Effector memory CD4-positive, alpha-beta T cell (primary cell): ENCODE data around the gene TAS2R40.

ENCODE experiments used
- DNase-seq, 3 donors: peaks; one replicate each; pipeline ENCODE4 v3.0.0-alpha.2; 2020
- H3K27ac ChIP-seq: 2 replicates; pipeline ENCODE4 v1.7.0; 2013; ENCODE audit warnings: mild to moderate bottlenecking, low read length, moderate library complexity; ENCODE audit not compliant: insufficient read depth, poor library complexity, severe bottlenecking
- H3K27me3 ChIP-seq: replicated peaks from 2 replicates; pipeline ENCODE4 v1.7.0; 2013; ENCODE audit warnings: mild to moderate bottlenecking, low read length; ENCODE audit not compliant: insufficient read depth, control insufficient read depth, poor library complexity, severe bottlenecking
- H3K36me3 ChIP-seq: 2 replicates; pipeline ENCODE4 v1.7.0; 2013; ENCODE audit warnings: mild to moderate bottlenecking, low read length, moderate library complexity; ENCODE audit not compliant: control insufficient read depth, insufficient read depth
- H3K4me1 ChIP-seq: 2 replicates; pipeline ENCODE4 v1.7.0; 2013; ENCODE audit warnings: low read length, mild to moderate bottlenecking; ENCODE audit not compliant: control insufficient read depth, insufficient read depth, poor library complexity, severe bottlenecking
- H3K4me3 ChIP-seq: 2 replicates; pipeline ENCODE4 v1.7.0; 2013; ENCODE audit warnings: low read length, low read depth, mild to moderate bottlenecking; ENCODE audit not compliant: insufficient read depth, poor library complexity, severe bottlenecking
- H3K9me3 ChIP-seq: 2 replicates; pipeline ENCODE4 v1.7.0; 2013; ENCODE audit warnings: mild to moderate bottlenecking, low read length, moderate library complexity; ENCODE audit not compliant: control insufficient read depth

TAS2R40 gene

GRCh38 chr7:143221286-143221685 lies 551 bp upstream of the TAS2R40 start:
- no peaks in the 10 kb centered on the region for H3K9me3 ChIP-seq

GRCh38 chr7:143222782-143223181 lies 945 bp downstream of the TAS2R40 start:
- Histone ChIP-seq H3K27ac (no peak overlapping the region), H3K4me1 (no peaks in the 10 kb centered on the region), H3K9me3 (no peaks in the 10 kb centered on the region), H3K36me3 (no peaks in the 10 kb centered on the region), H3K27me3 (no peaks in the 10 kb centered on the region), H3K4me3 (no peak overlapping the region)
- no peak for DNase-seq

More at GRCh38 chr7:143221286-143221685, 551 bp upstream of the TAS2R40 start:
- Histone ChIP-seq H3K27me3 (no peaks in the 10 kb centered on the region), H3K4me1 (no peaks in the 10 kb centered on the region), H3K36me3 (no peaks in the 10 kb centered on the region), H3K4me3 (no peak overlapping the region), H3K27ac (no peak overlapping the region)
- DNase-seq: no peak

- Histone ChIP-seq H3K4me1 (no peaks in the 10 kb centered on the region), H3K36me3 (no peaks in the 10 kb centered on the region), H3K27me3 (no peaks in the 10 kb centered on the region), H3K9me3 (no peaks in the 10 kb centered on the region), H3K4me3 (no peak overlapping the region), H3K27ac (no peak overlapping the region)
- no peak for DNase-seq
Observed at GRCh38 chr7:143223784-143224183, 1.9 kb downstream of the TAS2R40 start.

GRCh38 chr7:143225047-143225446 lies 3.2 kb downstream of the TAS2R40 start:
- H3K4me1 ChIP-seq: no peaks in the 10 kb centered on the region
- H3K4me3 ChIP-seq: no peak overlapping the region
- H3K27ac ChIP-seq: no peak overlapping the region
- DNase-seq: no peak
- no peaks in the 10 kb centered on the region for H3K9me3 ChIP-seq
- H3K36me3 ChIP-seq: no peaks in the 10 kb centered on the region
- no peaks in the 10 kb centered on the region for H3K27me3 ChIP-seq

GRCh38 chr7:143227806-143228205 lies 6.0 kb downstream of the TAS2R40 start:
- Histone ChIP-seq H3K4me3 (no peak overlapping the region), H3K9me3 (no peaks in the 10 kb centered on the region), H3K27ac (no peak overlapping the region), H3K27me3 (no peaks in the 10 kb centered on the region), H3K36me3 (no peaks in the 10 kb centered on the region), H3K4me1 (no peaks in the 10 kb centered on the region)
- DNase-seq: no peak

- Histone ChIP-seq H3K4me1 (no peaks in the 10 kb centered on the region), H3K36me3 (no peaks in the 10 kb centered on the region), H3K4me3 (no peak overlapping the region), H3K27me3 (no peaks in the 10 kb centered on the region), H3K9me3 (no peaks in the 10 kb centered on the region), H3K27ac (no peak overlapping the region)
- DNase-seq: no peak
Observed at GRCh38 chr7:143229054-143229790, 7.4 kb downstream of the TAS2R40 start.

- DNase-seq: no peak
- H3K36me3 ChIP-seq: no peaks in the 10 kb centered on the region
- no peaks in the 10 kb centered on the region for H3K9me3 ChIP-seq
- no peak overlapping the region for H3K4me3 ChIP-seq
- no peaks in the 10 kb centered on the region for H3K4me1 ChIP-seq
- H3K27me3 ChIP-seq: no peaks in the 10 kb centered on the region
- H3K27ac ChIP-seq: no peak overlapping the region
Observed at GRCh38 chr7:143230602-143231457, 9.0 kb downstream of the TAS2R40 start.

GRCh38 chr7:143233816-143234532 lies 12.1 kb downstream of the TAS2R40 start:
- Histone ChIP-seq H3K27me3 (no peaks in the 10 kb centered on the region), H3K4me3 (no peak overlapping the region), H3K4me1 (no peaks in the 10 kb centered on the region), H3K36me3 (no peaks in the 10 kb centered on the region), H3K27ac (no peak overlapping the region), H3K9me3 (no peaks in the 10 kb centered on the region)
- no peak for DNase-seq

GRCh38 chr7:143234533-143234875 lies 12.7 kb downstream of the TAS2R40 start:
- Histone ChIP-seq H3K27ac (no peak overlapping the region), H3K9me3 (no peaks in the 10 kb centered on the region), H3K4me1 (no peaks in the 10 kb centered on the region), H3K36me3 (no peaks in the 10 kb centered on the region), H3K4me3 (no peak overlapping the region), H3K27me3 (no peaks in the 10 kb centered on the region)
- no peak for DNase-seq

- no peaks in the 10 kb centered on the region for H3K9me3 ChIP-seq
- H3K27me3 ChIP-seq: no peaks in the 10 kb centered on the region
- H3K4me3 ChIP-seq: no peak overlapping the region
- no peaks in the 10 kb centered on the region for H3K4me1 ChIP-seq
- no peak for DNase-seq
- no peak overlapping the region for H3K27ac ChIP-seq
- no peaks in the 10 kb centered on the region for H3K36me3 ChIP-seq
Observed at GRCh38 chr7:143235561-143235960, 13.7 kb downstream of the TAS2R40 start.
